Endodermal cell (in vitro differentiated cells): ENCODE results near the gene DTL. TPM values are rescaled to one million over a fixed set of nuclear protein-coding genes. Genes with fewer than 3 reads are reported as not detected.

ENCODE experiments used
- DNase-seq: peaks from one replicate; pipeline ENCODE4 v3.0.0-alpha.2; 2017
- H3K27ac ChIP-seq: 2 replicates; pipeline ENCODE4 v1.5.1; 2013; ENCODE audit warnings: mild to moderate bottlenecking, low read depth, low read length, moderate library complexity
- H3K27me3 ChIP-seq: 2 replicates; pipeline ENCODE4 v1.6.1; 2013; ENCODE audit warnings: mild to moderate bottlenecking, low read length, moderate library complexity; ENCODE audit not compliant: insufficient read depth, control insufficient read depth, poor library complexity, severe bottlenecking
- H3K36me3 ChIP-seq: 2 replicates; pipeline ENCODE4 v1.7.0; 2013; ENCODE audit warnings: mild to moderate bottlenecking, low read length, moderate library complexity; ENCODE audit not compliant: control insufficient read depth, insufficient read depth
- H3K4me1 ChIP-seq: one replicate; pipeline ENCODE4 v1.7.0; 2013; ENCODE audit warnings: low read length; ENCODE audit not compliant: control insufficient read depth, insufficient read depth
- H3K4me3 ChIP-seq: 2 replicates; pipeline ENCODE4 v1.5.1; 2013; ENCODE audit warnings: mild to moderate bottlenecking, low read length, moderate library complexity
- H3K9ac ChIP-seq: 2 replicates; pipeline ENCODE4 v1.6.1; 2013; ENCODE audit warnings: mild to moderate bottlenecking, low read length, moderate library complexity; ENCODE audit not compliant: poor library complexity, severe bottlenecking; ENCODE audit errors: extremely low read depth
- H3K9me3 ChIP-seq: 2 replicates; pipeline ENCODE4 v1.6.1; 2013; ENCODE audit warnings: mild to moderate bottlenecking, low read length, moderate library complexity; ENCODE audit not compliant: control insufficient read depth
- H3K27ac Mint-ChIP-seq: 2 replicates; pipeline ENCODE4 v1.8.0; 2020; ENCODE audit warnings: mixed read lengths
- H3K27me3 Mint-ChIP-seq: 2 replicates; pipeline ENCODE4 v1.8.0; 2021; ENCODE audit warnings: mild to moderate bottlenecking, mixed read lengths; ENCODE audit not compliant: insufficient read depth
- H3K36me3 Mint-ChIP-seq: 2 replicates; pipeline ENCODE4 v1.8.0; 2020; ENCODE audit warnings: low read depth, mixed read lengths
- H3K4me1 Mint-ChIP-seq: 2 replicates; pipeline ENCODE4 v1.8.0; 2020; ENCODE audit warnings: mixed read lengths
- H3K4me3 Mint-ChIP-seq: 2 replicates; pipeline ENCODE4 v1.8.0; 2020; ENCODE audit warnings: mild to moderate bottlenecking, moderate library complexity, mixed read lengths
- H3K9me3 Mint-ChIP-seq: 2 replicates; pipeline ENCODE4 v1.8.0; 2020; ENCODE audit warnings: mild to moderate bottlenecking, mixed read lengths
- WGBS, 2 experiments: methylation state at CpG; one replicate each; pipeline versions ENCODE4 v1.1.5 to v1.1.7; 2013; ENCODE audit warnings: missing lambda C conversion rate in 2 of 2, mixed read lengths in 1 of 2; ENCODE audit not compliant: insufficient coverage in 1 of 2, insufficient read length in 1 of 2; 5-methylcytosine and 5-hydroxymethylcytosine counted together
- total RNA-seq, 2 donors: library from RNA; stranded (reverse); fragmentation: NEBNext Ultra II Directional in 1 of 2; extraction: Animal tissue kit (Norgen Biotek cat#: 25700) in 1 of 2; gene quantifications; 2 replicates in 1 of 2; 3 replicates in 1 of 2; pipeline ENCODE4 v1.2.1, GENCODE V29; 2021
- TF ChIP-seq, protein P1 (sequence below): fragments of 200-600 bp; sonication (generic); conservative IDR thresholded peaks from 2 replicates; pipeline ENCODE4 v1.5.0; 2021; ENCODE audit warnings: antibody characterized with exemption, mild to moderate bottlenecking

Gene DTL
- total RNA-seq, 2 donors from 2014 or later: 45.5 to 73.8 TPM

DNA sequence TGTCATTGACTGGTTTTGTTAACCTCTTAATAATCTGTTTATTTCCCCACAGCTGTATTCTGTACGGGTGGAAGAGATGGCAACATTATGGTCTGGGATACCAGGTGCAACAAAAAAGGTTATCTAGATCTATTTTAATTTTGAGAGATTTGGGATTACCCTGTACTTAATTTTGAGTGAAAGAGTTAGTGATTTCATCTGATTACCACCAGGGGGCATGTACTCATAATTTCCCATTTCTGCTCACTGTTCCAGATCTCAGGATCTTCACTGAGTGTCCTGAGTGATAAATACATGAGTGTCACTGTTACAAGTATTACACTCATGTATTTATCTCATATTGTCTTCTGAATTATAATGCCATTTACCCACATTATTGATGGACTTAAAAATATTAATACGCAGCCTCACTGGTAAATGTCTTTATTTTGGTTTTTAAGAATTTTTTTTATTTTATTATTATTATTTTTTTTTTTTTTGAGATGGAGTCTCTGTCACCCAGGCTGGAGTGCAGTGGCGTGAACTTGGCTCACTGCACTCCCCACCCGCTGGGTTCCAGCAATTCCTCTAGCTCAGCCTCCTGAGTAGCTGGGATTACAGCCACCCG, 27.4 kb downstream of the DTL start:
- H3K4me3 Mint-ChIP-seq: no peak overlapping the region
- DNase-seq: no peak

DNA sequence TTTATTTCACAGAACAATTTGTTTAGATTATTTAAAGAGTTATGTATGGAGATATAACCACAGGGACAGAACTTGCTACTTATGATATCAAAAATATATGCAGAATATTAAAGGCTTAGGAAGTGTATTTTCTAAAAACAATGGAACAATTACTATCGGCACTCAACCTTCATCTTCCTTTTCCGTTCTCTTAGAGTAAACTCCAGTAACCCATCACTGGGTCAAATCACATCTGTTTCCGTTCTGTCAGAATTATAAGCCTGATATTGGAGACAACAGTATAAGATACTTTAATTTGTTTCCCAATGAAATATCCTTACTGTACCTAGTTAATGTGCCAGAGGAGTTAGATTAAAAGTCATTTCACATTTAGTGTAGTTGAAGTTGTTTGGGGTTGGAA, 32.2 kb downstream of the DTL start:
- H3K4me1 ChIP-seq: no peaks in the 10 kb centered on the region
- TF ChIP-seq, protein P1, sequence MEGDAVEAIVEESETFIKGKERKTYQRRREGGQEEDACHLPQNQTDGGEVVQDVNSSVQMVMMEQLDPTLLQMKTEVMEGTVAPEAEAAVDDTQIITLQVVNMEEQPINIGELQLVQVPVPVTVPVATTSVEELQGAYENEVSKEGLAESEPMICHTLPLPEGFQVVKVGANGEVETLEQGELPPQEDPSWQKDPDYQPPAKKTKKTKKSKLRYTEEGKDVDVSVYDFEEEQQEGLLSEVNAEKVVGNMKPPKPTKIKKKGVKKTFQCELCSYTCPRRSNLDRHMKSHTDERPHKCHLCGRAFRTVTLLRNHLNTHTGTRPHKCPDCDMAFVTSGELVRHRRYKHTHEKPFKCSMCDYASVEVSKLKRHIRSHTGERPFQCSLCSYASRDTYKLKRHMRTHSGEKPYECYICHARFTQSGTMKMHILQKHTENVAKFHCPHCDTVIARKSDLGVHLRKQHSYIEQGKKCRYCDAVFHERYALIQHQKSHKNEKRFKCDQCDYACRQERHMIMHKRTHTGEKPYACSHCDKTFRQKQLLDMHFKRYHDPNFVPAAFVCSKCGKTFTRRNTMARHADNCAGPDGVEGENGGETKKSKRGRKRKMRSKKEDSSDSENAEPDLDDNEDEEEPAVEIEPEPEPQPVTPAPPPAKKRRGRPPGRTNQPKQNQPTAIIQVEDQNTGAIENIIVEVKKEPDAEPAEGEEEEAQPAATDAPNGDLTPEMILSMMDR: no peak
- no peaks in the 10 kb centered on the region for H3K9me3 ChIP-seq
- Mint-ChIP-seq H3K27ac (no peak overlapping the region), H3K27me3 (no peaks in the 10 kb centered on the region), H3K9me3 (no peaks in the 10 kb centered on the region), H3K4me3 (no peak overlapping the region), H3K36me3 (peaks cover 45% of the 10 kb centered on the region), H3K4me1 (no peaks in the 10 kb centered on the region)
- peaks cover 62% of the 10 kb centered on the region for H3K36me3 ChIP-seq
- H3K9ac ChIP-seq: no peak overlapping the region
- 97 to 100% methylated on average over 2 to 3 of the region's 3 CpGs for whole genome bisulfite sequencing, 2 experiments
- H3K27ac ChIP-seq: no peak overlapping the region
- DNase-seq: no peak
- H3K27me3 ChIP-seq: no peaks in the 10 kb centered on the region
- no peak overlapping the region for H3K4me3 ChIP-seq

More for the DNA sequence above, 27.4 kb downstream of the DTL start:
- Histone ChIP-seq H3K4me3 (no peak overlapping the region), H3K27me3 (no peaks in the 10 kb centered on the region), H3K9me3 (peaks cover 6% of the 10 kb centered on the region), H3K36me3 (peaks cover 36% of the 10 kb centered on the region), H3K4me1 (no peaks in the 10 kb centered on the region), H3K9ac (no peak overlapping the region), H3K27ac (no peak overlapping the region)
- no peaks in the 10 kb centered on the region for H3K4me1 Mint-ChIP-seq
- H3K27me3 Mint-ChIP-seq: no peaks in the 10 kb centered on the region
- 98 to 100% methylated on average over 1 to 4 of the region's 5 CpGs for WGBS, 2 experiments
- H3K27ac Mint-ChIP-seq: no peak overlapping the region
- TF ChIP-seq, protein P1: peak; percentile 84
- H3K36me3 Mint-ChIP-seq: peaks cover 38% of the 10 kb centered on the region
- H3K9me3 Mint-ChIP-seq: no peaks in the 10 kb centered on the region

DNA sequence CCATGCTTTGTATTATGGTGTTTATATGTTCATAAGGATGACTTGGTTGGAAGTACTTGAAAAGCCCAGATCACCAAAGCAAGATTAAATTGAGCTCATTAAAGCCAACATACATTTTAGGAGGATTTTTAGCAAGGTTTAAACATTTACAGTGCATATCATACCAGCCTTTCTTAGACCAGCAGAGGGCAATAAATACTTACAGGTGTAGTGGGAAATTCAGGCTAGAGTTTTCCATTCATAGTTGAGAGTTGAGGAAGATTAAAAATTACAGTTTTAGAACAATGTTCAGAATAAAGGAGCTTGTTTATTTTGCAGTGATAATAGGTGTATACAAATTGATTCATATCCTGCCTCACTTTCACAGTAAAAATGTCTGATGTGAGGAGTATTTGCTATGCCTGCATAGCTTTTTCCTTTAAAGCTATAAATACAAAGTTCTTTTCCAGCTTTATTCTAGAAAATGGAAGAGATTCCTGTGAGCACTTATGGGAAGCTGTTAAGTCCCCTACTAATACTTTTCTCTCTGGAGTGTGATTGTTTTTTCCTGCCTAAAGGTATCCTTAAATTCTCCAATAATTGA, 35.3 kb downstream of the DTL start:
- Mint-ChIP-seq H3K4me3 (no peak overlapping the region), H3K4me1 (no peaks in the 10 kb centered on the region), H3K27me3 (no peaks in the 10 kb centered on the region), H3K36me3 (peaks cover 43% of the 10 kb centered on the region), H3K27ac (no peak overlapping the region), H3K9me3 (no peaks in the 10 kb centered on the region)
- Histone ChIP-seq H3K36me3 (peaks cover 65% of the 10 kb centered on the region), H3K4me3 (no peak overlapping the region), H3K27me3 (no peaks in the 10 kb centered on the region), H3K9me3 (no peaks in the 10 kb centered on the region), H3K27ac (no peak overlapping the region), H3K9ac (no peak overlapping the region), H3K4me1 (no peaks in the 10 kb centered on the region)
- DNase-seq: no peak
- TF ChIP-seq, protein P1: peak; percentile 84
